Lower lobe of right lung (tissue), 2 donors: ENCODE measurements around the gene COL23A1. TPM values are rescaled to one million over a fixed set of nuclear protein-coding genes. Genes with fewer than 3 reads are reported as not detected.
A peak's percentile ranks its signal among the peaks of the same experiment; 100 is the strongest.

ENCODE experiments used
- ATAC-seq, 2 donors: fragments of 200-7000 bp; cut with Tn5 transposase; one replicate each; pipeline ENCODE4 v1.9.1; 2020 to 2022; ENCODE audit warnings: mild to moderate bottlenecking in 2 of 2, moderate library complexity in 2 of 2
- DNase-seq: peaks from one replicate; pipeline ENCODE4 v3.0.0-alpha.2; 2020
- H3K27ac ChIP-seq: fragments of 200-600 bp; one replicate; pipeline ENCODE4 v1.8.0; 2022
- H3K27me3 ChIP-seq: fragments of 200-600 bp; one replicate; pipeline ENCODE4 v1.8.0; 2022; ENCODE audit warnings: low read depth
- H3K36me3 ChIP-seq: fragments of 200-600 bp; one replicate; pipeline ENCODE4 v1.8.0; 2022; ENCODE audit warnings: mild to moderate bottlenecking
- H3K4me1 ChIP-seq: fragments of 200-600 bp; one replicate; pipeline ENCODE4 v1.8.0; 2022
- H3K4me3 ChIP-seq: fragments of 200-600 bp; one replicate; pipeline ENCODE4 v1.8.0; 2022; ENCODE audit warnings: mild to moderate bottlenecking
- H3K9me3 ChIP-seq: fragments of 200-600 bp; one replicate; pipeline ENCODE4 v1.8.0; 2022
- intact Hi-C: fragments of 100-400 bp; cut with DNase I; formaldehyde crosslinking; loops from one replicate; pipeline ENCODE4 v1.11.0; 2022
- total RNA-seq: library from RNA; stranded (reverse); fragmentation: NEBNext Ultra II Directional; extraction: Animal tissue kit (Norgen Biotek cat#: 25700); gene quantifications from one replicate; pipeline ENCODE4 v1.2.1, GENCODE V29; 2021
- TF ChIP-seq, protein P1 (sequence below): fragments of 200-600 bp; IDR thresholded peaks from one replicate; pipeline ENCODE4 v1.8.0; 2022; ENCODE audit warnings: antibody characterized with exemption, mild to moderate bottlenecking
- donor health status: DM: no; HTN: yes; CAD: no; lungs with severe emphysema.

Gene COL23A1
- total RNA-seq, 1 donor from 2014 or later = 1.2 TPM

DNA sequence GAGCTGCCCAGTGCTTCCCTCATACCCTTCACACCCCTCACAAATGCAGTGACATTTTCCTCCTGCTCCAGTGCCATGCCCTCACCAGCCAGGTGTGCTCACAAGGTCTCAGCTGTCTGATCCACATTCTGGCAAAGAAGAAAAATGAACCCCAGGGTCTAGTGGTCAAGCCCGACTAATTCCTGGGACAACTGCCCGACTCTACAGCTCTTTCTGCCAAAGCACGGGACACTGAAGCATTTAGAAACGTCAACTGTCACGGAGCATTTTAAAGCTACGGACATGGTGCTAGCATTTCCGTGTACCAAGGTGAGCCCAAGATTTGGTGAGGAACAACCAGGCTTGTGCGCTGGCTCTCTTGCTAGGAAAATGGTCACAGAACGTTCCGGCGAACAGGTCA is 300.8 kb downstream of the COL23A1 start:
- TF ChIP-seq, protein P1, sequence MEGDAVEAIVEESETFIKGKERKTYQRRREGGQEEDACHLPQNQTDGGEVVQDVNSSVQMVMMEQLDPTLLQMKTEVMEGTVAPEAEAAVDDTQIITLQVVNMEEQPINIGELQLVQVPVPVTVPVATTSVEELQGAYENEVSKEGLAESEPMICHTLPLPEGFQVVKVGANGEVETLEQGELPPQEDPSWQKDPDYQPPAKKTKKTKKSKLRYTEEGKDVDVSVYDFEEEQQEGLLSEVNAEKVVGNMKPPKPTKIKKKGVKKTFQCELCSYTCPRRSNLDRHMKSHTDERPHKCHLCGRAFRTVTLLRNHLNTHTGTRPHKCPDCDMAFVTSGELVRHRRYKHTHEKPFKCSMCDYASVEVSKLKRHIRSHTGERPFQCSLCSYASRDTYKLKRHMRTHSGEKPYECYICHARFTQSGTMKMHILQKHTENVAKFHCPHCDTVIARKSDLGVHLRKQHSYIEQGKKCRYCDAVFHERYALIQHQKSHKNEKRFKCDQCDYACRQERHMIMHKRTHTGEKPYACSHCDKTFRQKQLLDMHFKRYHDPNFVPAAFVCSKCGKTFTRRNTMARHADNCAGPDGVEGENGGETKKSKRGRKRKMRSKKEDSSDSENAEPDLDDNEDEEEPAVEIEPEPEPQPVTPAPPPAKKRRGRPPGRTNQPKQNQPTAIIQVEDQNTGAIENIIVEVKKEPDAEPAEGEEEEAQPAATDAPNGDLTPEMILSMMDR = no peak
- no peak for DNase-seq
- no peak overlapping the region for H3K4me3 ChIP-seq
- ATAC-seq = no peak
- peaks cover 16% of the 10 kb centered on the region for H3K27me3 ChIP-seq
- no peak overlapping the region for H3K27ac ChIP-seq
- no peaks in the 10 kb centered on the region for H3K36me3 ChIP-seq
- peaks cover 7% of the 10 kb centered on the region for H3K4me1 ChIP-seq
- intact Hi-C loops = loop anchor here (10.0 kb wide), 1 partner anchor 265 kb away; no protein-coding TSS in a partner anchor
- no peaks in the 10 kb centered on the region for H3K9me3 ChIP-seq

DNA sequence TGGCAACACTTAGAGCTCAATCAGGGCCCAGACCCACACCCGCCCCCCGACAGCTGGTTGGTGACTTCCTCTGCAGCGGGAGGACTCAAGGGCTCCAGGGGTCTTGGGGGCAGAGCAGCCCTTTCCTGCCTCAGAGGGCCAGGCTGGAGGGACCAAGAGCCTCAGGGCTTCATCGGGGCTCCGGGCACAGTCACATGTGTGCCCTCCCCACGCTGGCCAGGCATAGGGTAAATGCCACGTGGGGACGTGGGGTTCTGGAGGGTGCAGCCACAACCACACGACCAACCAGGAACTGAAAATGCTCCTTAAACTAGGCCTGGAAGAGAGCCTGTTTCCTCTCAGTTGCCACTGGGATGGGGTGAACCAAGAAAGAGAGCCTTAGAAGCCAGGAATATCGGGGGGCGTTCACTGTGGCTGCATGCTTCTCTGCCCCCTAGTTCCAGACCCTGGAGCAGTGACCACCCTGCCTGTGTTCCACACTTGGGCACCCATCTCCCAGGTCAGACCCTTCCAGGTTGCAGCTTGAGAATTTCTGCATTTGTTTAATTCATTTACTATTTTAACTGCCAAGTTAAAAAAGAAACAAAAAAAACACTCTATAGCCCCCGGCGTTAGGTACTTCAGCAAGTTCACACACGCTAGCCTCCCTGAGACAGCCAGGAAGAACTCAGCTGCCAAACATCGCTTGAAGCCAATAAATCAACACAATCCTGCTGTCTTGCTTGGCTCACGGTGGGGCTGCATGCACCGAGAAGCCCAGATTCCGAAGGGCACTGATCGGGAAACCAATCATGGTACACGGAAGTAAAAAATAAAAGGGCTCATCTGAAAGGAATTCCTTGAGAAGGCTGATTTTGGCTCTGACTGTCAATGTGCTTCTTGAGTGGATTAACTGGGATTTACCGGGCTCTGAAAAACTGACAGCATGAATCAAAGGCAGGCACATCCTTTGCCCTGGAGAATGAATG is 301.5 kb downstream of the COL23A1 start:
- H3K4me1 ChIP-seq = peaks cover 7% of the 10 kb centered on the region
- DNase-seq (peak; percentile 50), ATAC-seq (peak in 1 of 2 donors; percentile 30)
- peaks cover 6% of the 10 kb centered on the region for H3K9me3 ChIP-seq
- H3K27me3 ChIP-seq = peaks cover 16% of the 10 kb centered on the region
- H3K4me3 ChIP-seq = no peak overlapping the region
- no peak overlapping the region for H3K27ac ChIP-seq
- intact Hi-C loops = loop anchor here (10.0 kb wide), 1 partner anchor 266 kb away; no protein-coding TSS in a partner anchor
- no peaks in the 10 kb centered on the region for H3K36me3 ChIP-seq
- TF ChIP-seq, protein P1 = no peak

DNA sequence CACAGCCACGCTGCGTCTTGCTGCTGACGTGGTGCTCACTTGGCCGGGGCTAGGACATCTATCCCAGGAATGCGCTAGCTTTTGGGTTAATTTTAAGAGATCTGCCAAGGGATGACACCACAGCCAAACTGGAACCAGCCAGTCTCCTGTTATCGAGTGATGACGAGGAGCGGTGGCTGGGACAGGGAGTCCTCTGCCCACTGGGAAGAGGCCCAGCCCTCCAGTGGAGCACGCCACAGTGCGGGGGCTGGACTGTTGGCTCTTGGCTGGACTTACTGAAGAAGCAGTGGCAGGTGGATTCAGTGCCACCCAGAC is 302.4 kb downstream of the COL23A1 start:
- intact Hi-C loops = loop anchor here (10.0 kb wide), 1 partner anchor 267 kb away; no protein-coding TSS in a partner anchor
- Histone ChIP-seq H3K4me1 (peaks cover 7% of the 10 kb centered on the region), H3K36me3 (no peaks in the 10 kb centered on the region), H3K27ac (no peak overlapping the region), H3K27me3 (peaks cover 16% of the 10 kb centered on the region), H3K9me3 (peaks cover 9% of the 10 kb centered on the region), H3K4me3 (no peak overlapping the region)
- ATAC-seq (no peak), DNase-seq (peak; percentile 33)
- TF ChIP-seq, protein P1 = no peak

DNA sequence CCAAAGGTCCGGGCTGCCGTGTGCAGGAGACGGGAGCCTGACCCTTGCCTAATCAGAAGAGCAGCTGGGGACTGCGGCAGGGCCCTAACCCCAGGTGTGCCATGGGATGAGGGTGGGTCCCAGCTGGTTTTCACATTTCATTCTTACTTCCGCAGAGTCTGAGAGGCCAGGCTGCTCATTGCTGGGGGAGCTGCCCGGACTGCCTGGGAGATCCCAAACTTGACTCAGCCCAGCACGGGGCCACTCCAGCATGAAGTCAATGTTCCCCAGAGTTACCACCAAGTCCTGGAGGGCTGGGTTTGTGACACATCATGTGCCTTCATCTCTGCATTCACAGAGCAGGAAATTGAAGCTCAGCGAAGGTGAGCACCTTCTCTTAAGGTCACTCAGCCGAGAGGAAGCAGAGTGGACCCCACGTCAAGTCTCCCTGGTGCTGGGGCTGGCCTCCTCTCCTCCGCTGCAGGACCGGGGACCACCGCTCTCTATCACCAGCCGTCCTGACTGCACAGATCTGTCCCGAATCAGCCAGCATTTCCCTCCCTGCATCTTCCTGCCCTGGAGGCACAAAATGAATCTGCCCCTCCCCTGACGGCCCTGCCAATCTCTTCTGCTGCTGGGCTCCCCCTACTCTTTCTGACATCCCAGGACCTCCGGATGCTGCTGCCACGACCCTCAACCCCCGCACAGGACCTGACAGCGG is 303.0 kb downstream of the COL23A1 start:
- Histone ChIP-seq H3K36me3 (no peaks in the 10 kb centered on the region), H3K4me3 (no peak overlapping the region), H3K4me1 (peaks cover 7% of the 10 kb centered on the region), H3K27me3 (peaks cover 13% of the 10 kb centered on the region), H3K9me3 (peaks cover 9% of the 10 kb centered on the region), H3K27ac (no peak overlapping the region)
- DNase-seq = no peak
- intact Hi-C loops = loop anchor here (10.0 kb wide), 1 partner anchor 268 kb away; no protein-coding TSS in a partner anchor
- ATAC-seq = no peak
- TF ChIP-seq, protein P1 = no peak

DNA sequence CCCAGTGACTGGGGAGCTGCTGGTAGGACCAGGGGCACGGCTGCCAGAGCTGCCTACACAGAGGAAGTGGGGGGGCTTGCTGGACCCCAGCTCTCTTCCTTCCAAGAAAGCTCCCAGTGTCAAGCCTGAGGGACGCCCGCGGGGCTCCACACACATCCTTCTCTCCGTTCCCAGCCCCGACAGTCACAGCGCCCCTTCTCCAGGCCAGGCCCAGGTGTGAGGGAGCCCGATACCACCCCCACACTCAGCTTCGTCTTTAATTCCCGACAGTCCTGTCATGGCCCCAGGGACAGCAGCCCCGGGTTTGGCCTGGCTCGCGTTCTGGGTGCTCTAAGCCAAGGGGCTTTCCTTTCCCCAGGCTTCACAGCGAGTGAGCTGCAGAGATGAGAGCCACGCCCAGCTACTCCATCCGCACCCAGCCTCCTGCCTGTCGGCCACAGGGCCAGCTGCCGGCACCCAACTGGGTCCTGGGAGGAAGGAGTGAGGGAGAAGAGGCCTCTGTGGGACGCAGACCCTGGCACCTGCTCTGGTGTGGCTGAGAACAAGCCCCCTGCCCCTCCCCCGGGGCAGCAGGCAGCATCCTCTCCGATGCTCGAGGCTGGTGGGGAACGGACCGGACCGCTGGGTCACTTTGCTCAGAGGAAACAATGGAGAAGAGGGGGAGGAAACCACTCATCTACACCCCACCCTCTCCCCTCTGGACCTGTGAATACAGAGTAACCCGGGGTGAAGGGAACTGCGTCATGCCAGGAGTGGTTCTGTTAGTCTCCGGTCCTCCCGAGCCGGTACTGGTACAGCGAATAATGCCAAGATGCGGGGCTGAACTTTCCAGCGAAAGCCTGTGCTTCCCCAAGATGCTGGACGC is 303.7 kb downstream of the COL23A1 start:
- no peaks in the 10 kb centered on the region for H3K36me3 ChIP-seq
- peaks cover 7% of the 10 kb centered on the region for H3K4me1 ChIP-seq
- DNase-seq (peak; percentile 35), ATAC-seq (no peak)
- H3K27me3 ChIP-seq = peaks cover 9% of the 10 kb centered on the region
- TF ChIP-seq, protein P1 = no peak
- H3K27ac ChIP-seq = no peak overlapping the region
- no peak overlapping the region for H3K4me3 ChIP-seq
- intact Hi-C loops = loop anchor here (10.0 kb wide), 1 partner anchor 268 kb away; no protein-coding TSS in a partner anchor
- H3K9me3 ChIP-seq = peaks cover 9% of the 10 kb centered on the region
